ENCODE measurements around the gene MAD1L1. TPM values are rescaled to one million over a fixed set of nuclear protein-coding genes. Genes with fewer than 3 reads are reported as not detected.

The MAD1L1 gene
- total and polyA plus RNA-seq, 2 experiments from 2014 or later = 38.2 to 69.8 TPM

DNA sequence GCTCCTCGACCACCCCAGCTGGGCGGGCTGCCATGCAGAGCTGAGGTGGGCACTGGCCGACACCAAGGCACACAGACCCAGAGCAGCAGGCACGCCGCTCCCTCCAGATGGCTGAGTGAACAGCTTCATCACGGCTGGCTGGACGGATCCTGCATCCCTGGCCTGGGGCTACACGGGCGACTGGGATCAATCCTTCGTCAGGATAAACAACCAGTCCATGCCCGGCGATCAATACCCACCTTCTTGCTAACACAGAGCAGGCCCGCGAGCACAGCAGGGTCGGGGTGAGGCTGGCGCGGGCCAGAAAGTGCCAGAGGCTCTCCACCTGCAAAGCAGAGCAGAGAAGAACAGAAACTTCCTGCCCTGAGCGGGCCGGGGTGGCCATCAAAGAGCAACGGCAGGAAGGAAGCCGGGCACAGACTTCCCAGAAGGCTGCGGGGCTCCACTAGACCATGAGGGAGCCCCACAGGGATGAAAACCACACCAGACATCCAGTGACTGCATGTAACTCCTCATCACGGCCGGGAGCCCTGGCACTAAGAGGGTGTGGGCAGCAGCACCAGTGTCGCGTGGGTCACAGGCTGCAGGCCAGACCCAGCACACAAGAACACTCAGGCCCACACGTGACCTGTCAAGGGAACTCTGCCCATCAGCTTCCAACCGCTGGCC lies 166.4 kb downstream of the MAD1L1 start:
- WGBS, 2 experiments (ENCODE audit: low coverage in 1 of 2, low lambda C conversion rate in 2 of 2, missing lambda C conversion rate in 2 of 2) = 92 to 93% methylated on average over 28 of the region's 28 CpGs
- Histone ChIP-seq H3K9me2 (ENCODE audit: insufficient read depth) (no peaks in the 10 kb centered on the region), H3K9me3 (ENCODE audit: low read depth) (no peaks in the 10 kb centered on the region), H4K20me1 (ENCODE audit: insufficient read depth) (no peaks in the 10 kb centered on the region), H3K4me2 (ENCODE audit: unreplicated experiment) (no peak overlapping the region), H3K27me3 (replicated peaks; ENCODE audit: insufficient read depth) (no peaks in the 10 kb centered on the region), H3K36me3 (ENCODE audit: low read depth) (no peaks in the 10 kb centered on the region), H3F3A (ENCODE audit: insufficient read depth) (no peaks in the 10 kb centered on the region), H3K9ac (no peak overlapping the region), H2AFZ (no peak overlapping the region), H3K4me1 (ENCODE audit: insufficient read depth) (no peaks in the 10 kb centered on the region), H3K27ac (no peak overlapping the region), H3K4me3 (no peak overlapping the region), H3K79me2 (ENCODE audit: insufficient read depth) (no peaks in the 10 kb centered on the region)
- in situ Hi-C loops (cut with MboI) = no loop called here
- DNase-seq = no peak
- TF ChIP-seq EZH2phosphoT487 (IDR thresholded peaks at IDR 0.05; ENCODE audit: insufficient read depth, low read depth) (no peak), EZH2 (IDR thresholded peaks at IDR 0.05; ENCODE audit: insufficient read depth, poor library complexity, severe bottlenecking) (no peak)

- WGBS, 2 experiments (ENCODE audit: low coverage in 1 of 2, low lambda C conversion rate in 2 of 2, missing lambda C conversion rate in 2 of 2) = 99% methylated on average over 10 to 13 of the region's 13 CpGs
- H3K27me3 ChIP-seq (replicated peaks; ENCODE audit: insufficient read depth) = no peaks in the 10 kb centered on the region
- in situ Hi-C loops (cut with MboI) = no loop called here
- no peak overlapping the region for H3K27ac ChIP-seq
- H3K4me1 ChIP-seq (ENCODE audit: insufficient read depth) = no peaks in the 10 kb centered on the region
- no peak for DNase-seq
- no peaks in the 10 kb centered on the region for H3F3A ChIP-seq (ENCODE audit: insufficient read depth)
- H3K9ac ChIP-seq = no peak overlapping the region
- no peaks in the 10 kb centered on the region for H3K9me2 ChIP-seq (ENCODE audit: insufficient read depth)
- no peaks in the 10 kb centered on the region for H3K36me3 ChIP-seq (ENCODE audit: low read depth)
- H4K20me1 ChIP-seq (ENCODE audit: insufficient read depth) = no peaks in the 10 kb centered on the region
- TF ChIP-seq EZH2phosphoT487 (IDR thresholded peaks at IDR 0.05; ENCODE audit: insufficient read depth, low read depth) (no peak), EZH2 (IDR thresholded peaks at IDR 0.05; ENCODE audit: insufficient read depth, poor library complexity, severe bottlenecking) (no peak)
- no peaks in the 10 kb centered on the region for H3K79me2 ChIP-seq (ENCODE audit: insufficient read depth)
- H3K9me3 ChIP-seq (ENCODE audit: low read depth) = no peaks in the 10 kb centered on the region
- H3K4me2 ChIP-seq (ENCODE audit: unreplicated experiment) = no peak overlapping the region
- no peak overlapping the region for H3K4me3 ChIP-seq
- no peak overlapping the region for H2AFZ ChIP-seq
These were observed 167.2 kb downstream of the MAD1L1 start for GRCh38 chr7:2065528-2065927.

DNA sequence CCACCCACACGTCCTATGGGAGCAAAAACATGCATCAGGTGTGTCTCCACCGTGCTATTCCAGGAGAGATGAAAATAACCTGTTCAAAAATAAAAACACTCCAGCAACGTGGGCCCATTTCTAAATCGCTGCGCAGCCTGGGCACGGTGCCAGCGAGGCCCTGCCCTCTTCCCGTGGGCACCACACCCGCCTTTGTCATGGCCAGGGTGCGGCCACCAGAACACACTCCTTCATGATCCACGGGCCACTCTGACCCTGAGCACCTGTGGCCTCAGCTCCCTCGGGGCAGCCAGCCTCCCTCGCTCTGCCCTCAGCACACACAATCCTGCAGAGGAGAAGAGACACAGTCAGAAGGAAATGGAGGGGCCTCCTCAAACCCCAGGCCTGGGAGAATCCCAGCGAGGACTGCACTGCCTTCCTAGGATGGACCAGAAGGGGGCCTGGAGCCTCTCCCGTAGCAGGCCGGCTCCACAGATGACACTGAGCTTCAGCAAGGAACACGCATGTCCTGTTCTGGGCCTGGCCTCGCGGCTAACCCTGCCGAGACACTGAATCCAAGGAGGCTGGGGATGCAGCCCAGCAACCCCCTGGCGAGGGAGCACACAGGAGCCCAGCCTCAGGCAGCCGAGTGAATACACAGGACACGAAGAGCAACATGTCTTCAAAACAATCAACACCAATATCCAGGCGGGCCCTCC lies 169.0 kb downstream of the MAD1L1 start:
- no peak overlapping the region for H3K4me2 ChIP-seq (ENCODE audit: unreplicated experiment)
- no peaks in the 10 kb centered on the region for H3K4me1 ChIP-seq (ENCODE audit: insufficient read depth)
- H3K9me3 ChIP-seq (ENCODE audit: low read depth) = no peaks in the 10 kb centered on the region
- no peaks in the 10 kb centered on the region for H4K20me1 ChIP-seq (ENCODE audit: insufficient read depth)
- in situ Hi-C loops (cut with MboI) = no loop called here
- no peaks in the 10 kb centered on the region for H3F3A ChIP-seq (ENCODE audit: insufficient read depth)
- no peaks in the 10 kb centered on the region for H3K9me2 ChIP-seq (ENCODE audit: insufficient read depth)
- peak; percentile 58 for DNase-seq
- H3K27me3 ChIP-seq (replicated peaks; ENCODE audit: insufficient read depth) = no peaks in the 10 kb centered on the region
- TF ChIP-seq EZH2 (IDR thresholded peaks at IDR 0.05; ENCODE audit: insufficient read depth, poor library complexity, severe bottlenecking) (no peak), EZH2phosphoT487 (IDR thresholded peaks at IDR 0.05; ENCODE audit: insufficient read depth, low read depth) (no peak)
- no peak overlapping the region for H2AFZ ChIP-seq
- no peaks in the 10 kb centered on the region for H3K79me2 ChIP-seq (ENCODE audit: insufficient read depth)
- H3K36me3 ChIP-seq (ENCODE audit: low read depth) = no peaks in the 10 kb centered on the region
- WGBS, 2 experiments (ENCODE audit: low coverage in 1 of 2, low lambda C conversion rate in 2 of 2, missing lambda C conversion rate in 2 of 2) = 38 to 39% methylated on average over 24 of the region's 24 CpGs
- H3K27ac ChIP-seq = no peak overlapping the region
- no peak overlapping the region for H3K9ac ChIP-seq
- no peak overlapping the region for H3K4me3 ChIP-seq

DNA sequence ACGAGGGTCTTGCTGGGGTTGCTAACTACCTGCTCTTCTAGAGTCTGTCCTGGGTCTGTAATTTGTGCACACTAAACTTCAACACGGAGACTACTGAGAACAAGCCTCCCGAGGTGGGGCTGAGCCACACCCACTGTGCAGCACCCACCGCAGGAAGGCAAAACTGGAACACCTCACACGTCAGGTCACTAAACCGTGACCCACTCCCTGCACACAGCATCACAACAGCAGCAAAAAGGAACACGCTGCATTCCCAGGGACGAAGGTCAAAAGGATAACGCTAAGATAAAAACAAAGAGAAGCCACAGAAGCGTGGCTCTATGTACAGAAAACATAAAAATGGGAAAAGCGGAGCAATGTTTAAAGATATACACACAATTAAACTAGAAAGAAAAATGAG lies 170.1 kb downstream of the MAD1L1 start:
- Histone ChIP-seq H3K4me1 (ENCODE audit: insufficient read depth) (no peaks in the 10 kb centered on the region), H3K9me2 (ENCODE audit: insufficient read depth) (no peaks in the 10 kb centered on the region), H3F3A (ENCODE audit: insufficient read depth) (no peaks in the 10 kb centered on the region), H3K27ac (no peak overlapping the region), H3K4me2 (ENCODE audit: unreplicated experiment) (no peak overlapping the region), H3K4me3 (no peak overlapping the region), H4K20me1 (ENCODE audit: insufficient read depth) (no peaks in the 10 kb centered on the region), H3K79me2 (ENCODE audit: insufficient read depth) (no peaks in the 10 kb centered on the region), H3K36me3 (ENCODE audit: low read depth) (no peaks in the 10 kb centered on the region), H3K9ac (no peak overlapping the region), H3K27me3 (replicated peaks; ENCODE audit: insufficient read depth) (no peaks in the 10 kb centered on the region), H2AFZ (no peak overlapping the region), H3K9me3 (ENCODE audit: low read depth) (no peaks in the 10 kb centered on the region)
- 96 to 97% methylated on average over 11 of the region's 11 CpGs for WGBS, 2 experiments (ENCODE audit: low coverage in 1 of 2, low lambda C conversion rate in 2 of 2, missing lambda C conversion rate in 2 of 2)
- no peak for DNase-seq
- no peak for TF ChIP-seq EZH2phosphoT487 (IDR thresholded peaks at IDR 0.05; ENCODE audit: insufficient read depth, low read depth)
- TF ChIP-seq EZH2 (IDR thresholded peaks at IDR 0.05; ENCODE audit: insufficient read depth, poor library complexity, severe bottlenecking) = no peak
- in situ Hi-C loops (cut with MboI) = no loop called here
